MCF 10A (cell line): ENCODE measurements around the gene MEX3A. TPM values are rescaled to one million over a fixed set of nuclear protein-coding genes. Genes with fewer than 3 reads are reported as not detected.

Experiments
- Bru-seq: library from RNA; stranded (reverse); fragments of 400-500 nt; gene quantifications from one replicate; lab custom pipeline; 2021; lab: Mats Ljungman, UMichigan
- BruChase-seq, 2 experiments: library from RNA; stranded (reverse); fragments of 400-500 nt; gene quantifications; one replicate each; lab custom pipeline; 2021; lab: Mats Ljungman, UMichigan
- BruUV-seq: library from RNA; stranded (reverse); fragments of 400-500 nt; replicated peaks from 2 replicates; lab custom pipeline; 2021; lab: Mats Ljungman, UMichigan
- CTCF ChIA-PET: fragments of 300-600 bp; sonication (Branson Sonifier 250); formaldehyde crosslinking; extraction: SDS; loops from one replicate; lab custom pipeline; 2021; ENCODE audit warnings: antibody characterized with exemption, inconsistent platforms; lab: Yijun Ruan, JAX
- POLR2A ChIA-PET: fragments of 300-600, 350-650 bp; sonication (Branson Sonifier 250); formaldehyde crosslinking; extraction: SDS; loops from one replicate; lab custom pipeline; 2020; ENCODE audit warnings: antibody characterized with exemption, inconsistent platforms; lab: Yijun Ruan, JAX
- DNase-seq: peaks from one replicate; pipeline ENCODE4 v3.0.0-alpha.2; 2018; ENCODE audit not compliant: unreplicated experiment
- H3K27ac Mint-ChIP-seq: one replicate; pipeline ENCODE4 v1.8.0; 2022; ENCODE audit warnings: mild to moderate bottlenecking, low read depth, mixed read lengths; ENCODE audit not compliant: unreplicated experiment
- H3K27me3 Mint-ChIP-seq: one replicate; pipeline ENCODE4 v1.8.0; 2022; ENCODE audit warnings: mixed read lengths; ENCODE audit not compliant: insufficient read depth, unreplicated experiment
- H3K36me3 Mint-ChIP-seq: one replicate; pipeline ENCODE4 v1.8.0; 2022; ENCODE audit warnings: mild to moderate bottlenecking, moderate library complexity, mixed read lengths; ENCODE audit not compliant: insufficient read depth, unreplicated experiment
- H3K4me1 Mint-ChIP-seq: one replicate; pipeline ENCODE4 v1.8.0; 2022; ENCODE audit warnings: mixed read lengths; ENCODE audit not compliant: insufficient read depth, unreplicated experiment
- H3K4me3 Mint-ChIP-seq: one replicate; pipeline ENCODE4 v1.8.0; 2022; ENCODE audit warnings: mild to moderate bottlenecking, moderate library complexity, mixed read lengths; ENCODE audit not compliant: unreplicated experiment
- H3K9me3 Mint-ChIP-seq: one replicate; pipeline ENCODE4 v1.8.0; 2022; ENCODE audit warnings: mixed read lengths; ENCODE audit not compliant: unreplicated experiment
- intact Hi-C: fragments of 100-400 bp; cut with micrococcal nuclease; formaldehyde crosslinking; loops from 2 replicates; pipeline ENCODE4 v1.14.1; 2022
- long read RNA-seq: library from polyadenylated mRNA; stranded (forward); transcript quantifications from one replicate; pipeline ENCODE4 v2.0.0, GENCODE V29; 2022
- total RNA-seq: library from RNA; stranded (reverse); gene quantifications from 2 replicates; pipeline ENCODE4 v1.2.3, GENCODE V29; 2022
- TF ChIP-seq, protein P1 (sequence below): fragments of 200-600 bp; IDR thresholded peaks from one replicate; pipeline ENCODE4 v1.8.0; 2022; ENCODE audit warnings: antibody characterized with exemption, mild to moderate bottlenecking; ENCODE audit not compliant: unreplicated experiment

MEX3A gene, protein sequence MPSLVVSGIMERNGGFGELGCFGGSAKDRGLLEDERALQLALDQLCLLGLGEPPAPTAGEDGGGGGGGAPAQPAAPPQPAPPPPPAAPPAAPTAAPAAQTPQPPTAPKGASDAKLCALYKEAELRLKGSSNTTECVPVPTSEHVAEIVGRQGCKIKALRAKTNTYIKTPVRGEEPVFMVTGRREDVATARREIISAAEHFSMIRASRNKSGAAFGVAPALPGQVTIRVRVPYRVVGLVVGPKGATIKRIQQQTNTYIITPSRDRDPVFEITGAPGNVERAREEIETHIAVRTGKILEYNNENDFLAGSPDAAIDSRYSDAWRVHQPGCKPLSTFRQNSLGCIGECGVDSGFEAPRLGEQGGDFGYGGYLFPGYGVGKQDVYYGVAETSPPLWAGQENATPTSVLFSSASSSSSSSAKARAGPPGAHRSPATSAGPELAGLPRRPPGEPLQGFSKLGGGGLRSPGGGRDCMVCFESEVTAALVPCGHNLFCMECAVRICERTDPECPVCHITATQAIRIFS
- total RNA-seq (0.88 and 0.91 TPM in 2 replicates), Bru-seq, nascent RNA (percentile 22 among the genes with signal in this experiment), BruChase-seq, experiment 1, labeled RNA remaining after a 6-hour chase (percentile 43 among the genes with signal in this experiment), BruChase-seq, experiment 2, labeled RNA remaining after a 2-hour chase (percentile 35 among the genes with signal in this experiment)
- long read RNA-seq, result 0 reads

DNA sequence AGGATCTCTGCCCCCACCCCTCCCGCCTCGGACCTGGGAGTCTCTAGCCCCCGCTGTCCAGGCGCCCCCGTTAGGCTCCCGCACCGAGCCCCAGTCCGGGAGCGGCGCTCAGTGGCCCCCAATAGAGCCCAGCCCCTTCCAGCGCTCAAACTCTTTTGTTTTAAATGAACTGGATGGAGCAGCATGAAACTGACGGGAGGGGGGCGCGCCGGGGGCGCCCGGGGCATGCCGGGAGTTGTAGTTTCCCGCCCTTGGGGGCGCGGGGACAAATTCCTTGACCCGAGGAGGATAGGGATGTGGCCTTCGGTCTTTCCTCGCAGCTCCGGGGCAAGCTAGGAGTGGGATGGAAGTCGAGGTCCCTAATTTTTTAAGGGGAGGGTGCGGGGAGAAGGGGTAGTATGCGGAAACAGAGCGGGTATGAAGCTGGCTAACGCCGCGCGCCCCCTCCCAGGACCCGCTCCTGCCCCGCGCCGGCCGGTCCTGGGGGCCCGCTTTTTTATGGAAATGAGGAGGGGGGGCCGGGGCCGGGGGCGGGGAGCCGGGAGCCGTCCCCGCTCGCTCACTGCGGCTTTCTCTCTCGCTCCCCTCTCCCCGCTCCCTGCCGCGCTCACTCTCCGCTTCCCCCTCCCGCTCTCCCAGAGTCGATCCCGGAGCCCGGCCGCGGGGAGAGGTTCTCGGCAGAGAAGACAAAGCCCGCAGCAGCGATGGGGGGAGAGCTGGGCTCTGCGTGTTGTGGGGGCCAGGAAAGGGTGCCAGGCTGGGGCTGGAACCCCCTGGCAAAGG lies at the start of gene MEX3A:
Gene MEX3A, minus strand, starts transcription at position 157 of the 783 bp plus-strand sequence. CDS start 467 bp downstream, outside the sequence.
- POLR2A ChIA-PET, result interaction anchor here (1.0 to 28.2 kb wide), 5 partner anchors 25 to 200 kb away, joined by 3 to 960 read pairs (median 3); partner anchors contain the start of genes LAMTOR2, LMNA and SMG5
- H3K4me1 Mint-ChIP-seq, result peaks cover 10% of the 10 kb centered on the region
- intact Hi-C loops, result no loop called here
- no peaks in the 10 kb centered on the region for H3K36me3 Mint-ChIP-seq
- CTCF ChIA-PET, result interaction anchor here (0.9 to 26.9 kb wide), 6 partner anchors 9 to 146 kb away, joined by 3 to 1892 read pairs (median 122); partner anchors contain the start of genes LMNA and SEMA4A
- H3K27ac Mint-ChIP-seq, result no peak within 1 kb of the TSS
- peak within 1 kb of the TSS; percentile 78 for H3K4me3 Mint-ChIP-seq
- peak; percentile 66 for DNase-seq
- BruUV-seq, result no TSS peak
- TF ChIP-seq, protein P1, sequence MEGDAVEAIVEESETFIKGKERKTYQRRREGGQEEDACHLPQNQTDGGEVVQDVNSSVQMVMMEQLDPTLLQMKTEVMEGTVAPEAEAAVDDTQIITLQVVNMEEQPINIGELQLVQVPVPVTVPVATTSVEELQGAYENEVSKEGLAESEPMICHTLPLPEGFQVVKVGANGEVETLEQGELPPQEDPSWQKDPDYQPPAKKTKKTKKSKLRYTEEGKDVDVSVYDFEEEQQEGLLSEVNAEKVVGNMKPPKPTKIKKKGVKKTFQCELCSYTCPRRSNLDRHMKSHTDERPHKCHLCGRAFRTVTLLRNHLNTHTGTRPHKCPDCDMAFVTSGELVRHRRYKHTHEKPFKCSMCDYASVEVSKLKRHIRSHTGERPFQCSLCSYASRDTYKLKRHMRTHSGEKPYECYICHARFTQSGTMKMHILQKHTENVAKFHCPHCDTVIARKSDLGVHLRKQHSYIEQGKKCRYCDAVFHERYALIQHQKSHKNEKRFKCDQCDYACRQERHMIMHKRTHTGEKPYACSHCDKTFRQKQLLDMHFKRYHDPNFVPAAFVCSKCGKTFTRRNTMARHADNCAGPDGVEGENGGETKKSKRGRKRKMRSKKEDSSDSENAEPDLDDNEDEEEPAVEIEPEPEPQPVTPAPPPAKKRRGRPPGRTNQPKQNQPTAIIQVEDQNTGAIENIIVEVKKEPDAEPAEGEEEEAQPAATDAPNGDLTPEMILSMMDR, result no peak
- H3K9me3 Mint-ChIP-seq, result no peaks in the 10 kb centered on the region
- no peaks in the 10 kb centered on the region for H3K27me3 Mint-ChIP-seq

DNA sequence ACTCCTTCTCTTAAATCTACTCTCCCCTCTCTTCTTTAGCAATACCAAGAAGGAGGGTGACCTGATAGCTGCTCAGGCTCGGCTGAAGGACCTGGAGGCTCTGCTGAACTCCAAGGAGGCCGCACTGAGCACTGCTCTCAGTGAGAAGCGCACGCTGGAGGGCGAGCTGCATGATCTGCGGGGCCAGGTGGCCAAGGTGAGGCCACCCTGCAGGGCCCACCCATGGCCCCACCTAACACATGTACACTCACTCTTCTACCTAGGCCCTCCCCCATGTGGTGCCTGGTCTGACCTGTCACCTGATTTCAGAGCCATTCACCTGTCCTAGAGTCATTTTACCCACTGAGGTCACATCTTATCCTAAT lies 48.3 kb upstream of the MEX3A start:
- Mint-ChIP-seq H3K27ac (peak overlapping the region; percentile 96), H3K4me1 (peaks cover 45% of the 10 kb centered on the region), H3K27me3 (no peaks in the 10 kb centered on the region), H3K36me3 (peaks cover 79% of the 10 kb centered on the region), H3K4me3 (peak overlapping the region; percentile 60), H3K9me3 (no peaks in the 10 kb centered on the region)
- BruUV-seq, result no TSS peak
- no peak for DNase-seq
- POLR2A ChIA-PET, result interaction anchor here (1.0 to 25.7 kb wide), 9 partner anchors 10 to 152 kb away, joined by 3 to 960 read pairs (median 25); partner anchors contain the start of genes LMNA, PMF1, SLC25A44 and SMG5
- CTCF ChIA-PET, result interaction anchor here (0.6 to 46.2 kb wide), 22 partner anchors 13 to 330 kb away, joined by 3 to 1892 read pairs (median 6); partner anchors contain the start of genes LMNA and MEX3A
- intact Hi-C loops, result loop anchor here (1.0 kb wide), 5 partner anchors 16 to 128 kb away; partner anchors contain the start of gene LMNA
- TF ChIP-seq, protein P1, result no peak

DNA sequence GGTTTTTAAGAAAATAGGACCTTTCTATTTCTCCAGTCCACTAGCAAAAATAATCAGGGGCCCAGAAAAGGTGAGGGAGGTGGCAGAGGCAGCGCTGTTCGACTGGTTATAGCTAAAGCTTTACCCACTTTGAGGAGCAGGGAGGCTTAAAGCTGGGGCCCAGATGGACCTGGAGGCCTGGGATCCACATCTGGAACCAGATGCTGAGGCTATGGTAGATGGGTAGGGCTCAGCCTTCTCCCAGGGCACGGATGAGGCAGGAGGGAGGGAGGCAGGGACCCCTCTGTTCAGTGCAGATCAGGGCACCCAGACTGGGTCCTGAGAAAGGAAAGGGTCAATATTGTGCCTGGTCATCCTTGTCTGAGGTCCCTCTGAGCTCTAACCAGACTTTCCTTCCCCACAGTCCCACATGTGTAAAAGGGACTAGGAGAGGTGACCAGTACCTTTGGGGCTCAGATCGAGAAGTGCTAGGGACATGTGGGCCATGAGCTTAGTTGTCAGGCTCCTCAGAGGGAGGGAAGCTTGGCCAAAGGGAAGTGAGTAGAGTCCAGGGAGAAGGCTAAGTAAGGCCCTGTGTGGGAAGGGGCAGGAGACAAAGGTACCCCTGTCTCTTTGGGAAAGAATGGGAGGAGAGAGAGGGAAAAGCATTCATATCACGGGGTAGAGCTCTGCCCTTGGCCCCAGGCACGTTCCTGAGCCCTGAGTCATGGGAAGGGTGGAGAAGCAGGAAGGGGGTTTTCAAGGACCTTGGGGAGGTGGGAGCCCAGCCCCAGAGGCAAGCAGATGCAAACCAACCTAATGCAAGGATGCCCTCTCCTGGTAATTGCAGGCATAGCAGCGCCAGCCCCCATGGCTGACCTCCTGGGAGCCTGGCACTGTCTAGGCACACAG lies 47.7 kb upstream of the MEX3A start:
- DNase-seq, result peak; percentile 99
- Mint-ChIP-seq H3K4me1 (peaks cover 50% of the 10 kb centered on the region), H3K27ac (peak overlapping the region; percentile 96), H3K4me3 (peak overlapping the region; percentile 60), H3K36me3 (peaks cover 72% of the 10 kb centered on the region), H3K27me3 (no peaks in the 10 kb centered on the region), H3K9me3 (no peaks in the 10 kb centered on the region)
- TF ChIP-seq, protein P1, result peak; percentile 100
- POLR2A ChIA-PET, result interaction anchor here (0.5 to 25.7 kb wide), 15 partner anchors 9 to 195 kb away, joined by 3 to 960 read pairs (median 8); partner anchors contain the start of genes KHDC4, LMNA, PMF1 and SLC25A44
- TSS peak; percentile 71 for BruUV-seq
- CTCF ChIA-PET, result interaction anchor here (0.5 to 46.2 kb wide), 41 partner anchors 7 to 330 kb away, joined by 3 to 1892 read pairs (median 4); partner anchors contain the start of genes LMNA, MEX3A, PMF1 and SLC25A44
- intact Hi-C loops, result loop anchor here (1.0 kb wide), 5 partner anchors 16 to 128 kb away; partner anchors contain the start of gene LMNA
